ENCODE measurements around the gene DAPP1.

The DAPP1 gene

DNA sequence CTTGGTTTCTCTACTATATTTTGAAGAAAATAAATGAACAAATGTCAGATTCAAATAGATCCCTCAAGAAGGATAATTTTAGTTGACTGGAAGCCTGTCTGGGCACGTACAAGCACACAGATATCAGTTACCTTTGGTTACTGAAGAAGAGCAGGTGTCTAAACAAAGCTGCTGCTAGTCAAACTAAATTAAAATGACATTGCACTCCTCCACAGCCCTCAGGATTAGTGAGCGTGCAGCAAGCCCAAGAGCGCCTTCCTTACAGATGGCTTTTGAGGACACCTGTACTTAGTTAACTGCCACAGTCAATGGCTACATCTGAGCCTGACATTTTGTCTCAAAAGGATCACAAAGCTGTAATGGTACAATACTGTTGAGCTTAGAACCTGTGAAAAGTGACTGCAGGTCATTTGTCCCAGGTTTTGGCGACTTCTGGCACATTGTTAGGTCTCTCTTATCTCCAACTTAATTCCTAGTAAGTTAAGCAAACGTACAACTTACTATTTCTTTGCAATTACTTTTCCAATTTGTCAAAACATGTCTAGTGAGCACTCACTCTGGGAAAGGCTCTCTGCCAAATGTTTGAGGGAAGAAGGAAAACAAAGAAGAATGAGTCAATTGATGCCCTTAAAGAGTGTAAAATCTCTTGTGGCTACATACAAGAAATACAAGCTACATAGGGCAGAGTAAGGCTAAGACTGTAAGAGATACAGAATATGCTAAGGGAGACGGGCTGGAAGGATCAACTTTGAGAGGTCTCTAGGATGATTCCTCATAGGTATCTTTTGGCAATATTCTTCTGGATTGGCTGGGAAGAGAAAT lies 25.6 kb upstream of the DAPP1 start:
- ATAC-seq: no peak
- TF ChIP-seq, protein P1, sequence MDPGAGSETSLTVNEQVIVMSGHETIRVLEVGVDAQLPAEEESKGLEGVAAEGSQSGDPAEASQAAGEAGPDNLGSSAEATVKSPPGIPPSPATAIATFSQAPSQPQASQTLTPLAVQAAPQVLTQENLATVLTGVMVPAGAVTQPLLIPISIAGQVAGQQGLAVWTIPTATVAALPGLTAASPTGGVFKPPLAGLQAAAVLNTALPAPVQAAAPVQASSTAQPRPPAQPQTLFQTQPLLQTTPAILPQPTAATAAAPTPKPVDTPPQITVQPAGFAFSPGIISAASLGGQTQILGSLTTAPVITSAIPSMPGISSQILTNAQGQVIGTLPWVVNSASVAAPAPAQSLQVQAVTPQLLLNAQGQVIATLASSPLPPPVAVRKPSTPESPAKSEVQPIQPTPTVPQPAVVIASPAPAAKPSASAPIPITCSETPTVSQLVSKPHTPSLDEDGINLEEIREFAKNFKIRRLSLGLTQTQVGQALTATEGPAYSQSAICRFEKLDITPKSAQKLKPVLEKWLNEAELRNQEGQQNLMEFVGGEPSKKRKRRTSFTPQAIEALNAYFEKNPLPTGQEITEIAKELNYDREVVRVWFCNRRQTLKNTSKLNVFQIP (CRISPR knock-in tag; IDR thresholded peaks at IDR 0.05; ENCODE audit: borderline replicate concordance, low read depth): no peak
- TF ChIP-seq ESRRG (CRISPR knock-in tag; IDR thresholded peaks at IDR 0.05) (no peak), BACH2 (CRISPR knock-in tag; IDR thresholded peaks at IDR 0.05; ENCODE audit: borderline replicate concordance) (no peak), RARB (CRISPR knock-in tag; IDR thresholded peaks at IDR 0.05) (no peak), ZNF8 (CRISPR knock-in tag; IDR thresholded peaks at IDR 0.05) (no peak), GLIS3 (CRISPR knock-in tag; IDR thresholded peaks at IDR 0.05) (no peak), ISL1 (CRISPR knock-in tag; IDR thresholded peaks at IDR 0.05) (no peak), ZNF565 (CRISPR knock-in tag; conservative IDR thresholded peaks at IDR 0.05; ENCODE audit: low read depth) (no peak), CREB5 (CRISPR knock-in tag; IDR thresholded peaks at IDR 0.05; ENCODE audit: low read depth) (no peak), ZNF70 (CRISPR knock-in tag; IDR thresholded peaks at IDR 0.05) (no peak), CSRNP3 (CRISPR knock-in tag; IDR thresholded peaks at IDR 0.05) (no peak), ZC3H10 (CRISPR knock-in tag; IDR thresholded peaks at IDR 0.05) (no peak), ARNTL (CRISPR knock-in tag; IDR thresholded peaks at IDR 0.05; ENCODE audit: borderline replicate concordance, low read depth) (no peak), PATZ1 (CRISPR knock-in tag; IDR thresholded peaks at IDR 0.05; ENCODE audit: borderline replicate concordance) (no peak), OSR1 (CRISPR knock-in tag; IDR thresholded peaks at IDR 0.05) (no peak)
- TF ChIP-seq, protein P2, sequence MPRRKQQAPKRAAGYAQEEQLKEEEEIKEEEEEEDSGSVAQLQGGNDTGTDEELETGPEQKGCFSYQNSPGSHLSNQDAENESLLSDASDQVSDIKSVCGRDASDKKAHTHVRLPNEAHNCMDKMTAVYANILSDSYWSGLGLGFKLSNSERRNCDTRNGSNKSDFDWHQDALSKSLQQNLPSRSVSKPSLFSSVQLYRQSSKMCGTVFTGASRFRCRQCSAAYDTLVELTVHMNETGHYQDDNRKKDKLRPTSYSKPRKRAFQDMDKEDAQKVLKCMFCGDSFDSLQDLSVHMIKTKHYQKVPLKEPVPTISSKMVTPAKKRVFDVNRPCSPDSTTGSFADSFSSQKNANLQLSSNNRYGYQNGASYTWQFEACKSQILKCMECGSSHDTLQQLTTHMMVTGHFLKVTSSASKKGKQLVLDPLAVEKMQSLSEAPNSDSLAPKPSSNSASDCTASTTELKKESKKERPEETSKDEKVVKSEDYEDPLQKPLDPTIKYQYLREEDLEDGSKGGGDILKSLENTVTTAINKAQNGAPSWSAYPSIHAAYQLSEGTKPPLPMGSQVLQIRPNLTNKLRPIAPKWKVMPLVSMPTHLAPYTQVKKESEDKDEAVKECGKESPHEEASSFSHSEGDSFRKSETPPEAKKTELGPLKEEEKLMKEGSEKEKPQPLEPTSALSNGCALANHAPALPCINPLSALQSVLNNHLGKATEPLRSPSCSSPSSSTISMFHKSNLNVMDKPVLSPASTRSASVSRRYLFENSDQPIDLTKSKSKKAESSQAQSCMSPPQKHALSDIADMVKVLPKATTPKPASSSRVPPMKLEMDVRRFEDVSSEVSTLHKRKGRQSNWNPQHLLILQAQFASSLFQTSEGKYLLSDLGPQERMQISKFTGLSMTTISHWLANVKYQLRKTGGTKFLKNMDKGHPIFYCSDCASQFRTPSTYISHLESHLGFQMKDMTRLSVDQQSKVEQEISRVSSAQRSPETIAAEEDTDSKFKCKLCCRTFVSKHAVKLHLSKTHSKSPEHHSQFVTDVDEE (CRISPR knock-in tag; IDR thresholded peaks at IDR 0.05): no peak

DNA sequence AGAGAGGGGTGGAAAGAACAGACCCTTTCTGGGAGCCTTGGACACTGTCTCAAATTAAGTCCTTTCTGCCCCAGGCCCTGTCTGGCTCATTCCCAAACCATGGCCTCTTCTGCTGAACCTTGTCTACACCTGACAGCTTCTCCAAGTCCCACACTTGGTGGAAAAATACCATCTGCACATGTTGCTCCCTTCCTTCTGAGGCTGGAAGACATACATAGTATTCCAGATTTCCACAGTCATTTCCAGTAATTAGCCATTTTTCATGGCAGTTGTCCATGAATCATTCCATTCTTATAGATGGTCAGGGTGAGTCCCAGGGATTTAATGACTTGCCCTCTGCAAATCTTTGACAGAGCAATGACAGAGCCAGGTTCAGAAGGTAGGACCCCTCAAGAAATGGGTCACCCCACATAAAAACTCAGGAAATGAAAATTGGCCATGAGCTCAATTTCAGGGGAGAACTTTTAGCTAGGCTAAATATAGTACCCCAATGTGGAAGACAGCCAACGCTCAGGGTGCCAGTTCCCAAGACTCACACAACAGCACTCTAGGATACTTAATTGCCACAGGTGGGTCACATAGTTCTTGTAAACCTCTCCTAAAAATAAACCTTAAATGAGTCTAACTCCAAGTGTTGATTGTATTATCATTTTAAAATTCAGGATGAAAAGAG lies 16.2 kb upstream of the DAPP1 start:
- ATAC-seq: no peak
- TF ChIP-seq CSRNP3 (CRISPR knock-in tag; IDR thresholded peaks at IDR 0.05) (no peak), ZFP3 (CRISPR knock-in tag; IDR thresholded peaks at IDR 0.05) (no peak), PPARA (CRISPR knock-in tag; IDR thresholded peaks at IDR 0.05; ENCODE audit: borderline replicate concordance) (no peak), ZNF565 (CRISPR knock-in tag; conservative IDR thresholded peaks at IDR 0.05; ENCODE audit: low read depth) (no peak), ZNF8 (CRISPR knock-in tag; IDR thresholded peaks at IDR 0.05) (no peak), CSDC2 (CRISPR knock-in tag; IDR thresholded peaks at IDR 0.05) (no peak), GLIS3 (CRISPR knock-in tag; IDR thresholded peaks at IDR 0.05) (no peak), CREB5 (CRISPR knock-in tag; IDR thresholded peaks at IDR 0.05; ENCODE audit: low read depth) (no peak), TCF4 (CRISPR knock-in tag; IDR thresholded peaks at IDR 0.05; ENCODE audit: borderline replicate concordance) (no peak)
- TF ChIP-seq, protein P2 (CRISPR knock-in tag; IDR thresholded peaks at IDR 0.05): no peak
